WTC11 (cell line): ENCODE results near the gene WASHC1.
"Not testable (repeated sequence)": the region's sequence is repeated elsewhere in the genome, so short reads cannot be mapped to it uniquely, and the experiment has no call there.

Source experiments
- CREM ChIP-seq: sonication (generic); formaldehyde crosslinking; IDR thresholded peaks from 2 replicates; pipeline ENCODE4 v1.8.1; 2022; ENCODE audit warnings: mild to moderate bottlenecking, missing genetic modification reagents, moderate library complexity
- JUN ChIP-seq: sonication (generic); formaldehyde crosslinking; IDR thresholded peaks from 2 replicates; pipeline ENCODE4 v1.8.0; 2023; ENCODE audit warnings: mild to moderate bottlenecking, missing genetic modification reagents
- MXD4 ChIP-seq: fragments of 250-450 bp; sonication (Bioruptor Pico); IDR thresholded peaks from 2 replicates; pipeline ENCODE4 v1.8.0; 2021; ENCODE audit warnings: mild to moderate bottlenecking, moderate library complexity, borderline replicate concordance
- MYBL2 ChIP-seq: sonication (generic); formaldehyde crosslinking; IDR thresholded peaks from 2 replicates; pipeline ENCODE4 v1.8.1; 2023; ENCODE audit warnings: mild to moderate bottlenecking, moderate library complexity, missing genetic modification reagents
- RELA ChIP-seq: sonication (generic); formaldehyde crosslinking; IDR thresholded peaks from 2 replicates; pipeline ENCODE4 v1.8.1; 2022; ENCODE audit warnings: missing genetic modification reagents, mild to moderate bottlenecking, borderline replicate concordance
- TP53 ChIP-seq: sonication (generic); formaldehyde crosslinking; IDR thresholded peaks from 2 replicates; pipeline ENCODE4 v1.8.1; 2023; ENCODE audit warnings: mild to moderate bottlenecking, missing genetic modification reagents
- ZNF138 ChIP-seq: sonication (generic); formaldehyde crosslinking; conservative IDR thresholded peaks from 2 replicates; pipeline ENCODE4 v1.8.1; 2022; ENCODE audit warnings: mild to moderate bottlenecking, moderate library complexity, missing genetic modification reagents
- ZNF263 ChIP-seq: sonication (generic); formaldehyde crosslinking; IDR thresholded peaks from 2 replicates; pipeline ENCODE4 v1.8.1; 2022; ENCODE audit warnings: low read depth, mild to moderate bottlenecking, moderate library complexity, missing genetic modification reagents
- TF ChIP-seq, protein P1 (sequence below): fragments of 200-600 bp; IDR thresholded peaks from 2 replicates; pipeline ENCODE4 v1.8.0; 2022; ENCODE audit warnings: antibody characterized with exemption
- TF ChIP-seq, protein P2 (sequence below): sonication (generic); formaldehyde crosslinking; IDR thresholded peaks from 2 replicates; pipeline ENCODE4 v1.8.1; 2023; ENCODE audit warnings: mild to moderate bottlenecking, moderate library complexity, missing genetic modification reagents
- TF ChIP-seq, protein P3 (sequence below): sonication (generic); formaldehyde crosslinking; IDR thresholded peaks from 2 replicates; pipeline ENCODE4 v1.8.1; 2023; ENCODE audit warnings: mild to moderate bottlenecking, missing genetic modification reagents, borderline replicate concordance
- TF ChIP-seq, protein P4 (sequence below): sonication (generic); formaldehyde crosslinking; IDR thresholded peaks from 2 replicates; pipeline ENCODE4 v1.8.1; 2022; ENCODE audit warnings: low read depth, missing genetic modification reagents, borderline replicate concordance

DNA sequence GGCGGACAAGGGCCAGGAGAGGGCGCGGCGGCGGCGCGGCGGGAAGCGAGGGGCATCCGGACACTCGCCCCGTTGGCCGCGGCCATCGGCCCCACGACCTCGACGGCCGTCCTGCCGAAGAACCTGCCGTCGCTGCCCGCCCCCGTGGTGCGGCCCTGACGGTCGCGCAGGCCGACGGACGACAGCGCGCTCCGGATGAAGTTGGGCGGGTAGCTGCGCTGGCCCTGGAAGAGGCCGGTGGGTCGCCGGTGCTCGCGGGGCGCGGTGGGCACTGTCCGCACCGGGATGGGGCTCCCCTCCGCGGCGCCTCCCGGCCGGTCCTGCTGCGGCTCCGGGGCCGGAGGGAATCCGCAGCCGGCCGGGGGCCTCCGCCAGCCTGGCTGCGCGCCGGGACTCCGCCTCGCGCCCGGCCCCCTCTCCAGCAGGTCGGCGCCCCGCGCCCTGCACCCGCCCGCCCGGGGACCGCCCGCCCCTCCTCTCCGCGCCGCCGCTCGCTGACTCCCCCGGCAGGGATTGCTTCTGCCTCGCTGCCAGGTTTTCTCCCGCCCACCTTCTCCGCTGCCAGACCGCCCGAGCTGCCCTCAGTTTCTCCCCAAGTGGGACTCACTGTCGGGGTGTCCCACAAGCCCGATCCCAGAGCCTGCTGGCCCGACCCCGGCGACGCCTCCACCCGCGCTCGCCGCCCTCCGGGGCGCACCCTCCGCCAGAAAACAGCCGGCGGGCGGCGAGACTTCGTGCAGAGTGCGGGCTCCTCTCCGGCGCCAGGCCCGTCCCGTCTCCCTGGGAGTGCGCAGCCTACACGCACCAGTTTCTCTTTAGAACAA is 44.0 kb upstream of the WASHC1 start:
- TF ChIP-seq, protein P1, sequence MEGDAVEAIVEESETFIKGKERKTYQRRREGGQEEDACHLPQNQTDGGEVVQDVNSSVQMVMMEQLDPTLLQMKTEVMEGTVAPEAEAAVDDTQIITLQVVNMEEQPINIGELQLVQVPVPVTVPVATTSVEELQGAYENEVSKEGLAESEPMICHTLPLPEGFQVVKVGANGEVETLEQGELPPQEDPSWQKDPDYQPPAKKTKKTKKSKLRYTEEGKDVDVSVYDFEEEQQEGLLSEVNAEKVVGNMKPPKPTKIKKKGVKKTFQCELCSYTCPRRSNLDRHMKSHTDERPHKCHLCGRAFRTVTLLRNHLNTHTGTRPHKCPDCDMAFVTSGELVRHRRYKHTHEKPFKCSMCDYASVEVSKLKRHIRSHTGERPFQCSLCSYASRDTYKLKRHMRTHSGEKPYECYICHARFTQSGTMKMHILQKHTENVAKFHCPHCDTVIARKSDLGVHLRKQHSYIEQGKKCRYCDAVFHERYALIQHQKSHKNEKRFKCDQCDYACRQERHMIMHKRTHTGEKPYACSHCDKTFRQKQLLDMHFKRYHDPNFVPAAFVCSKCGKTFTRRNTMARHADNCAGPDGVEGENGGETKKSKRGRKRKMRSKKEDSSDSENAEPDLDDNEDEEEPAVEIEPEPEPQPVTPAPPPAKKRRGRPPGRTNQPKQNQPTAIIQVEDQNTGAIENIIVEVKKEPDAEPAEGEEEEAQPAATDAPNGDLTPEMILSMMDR = not testable (repeated sequence)
- TF ChIP-seq, protein P2, sequence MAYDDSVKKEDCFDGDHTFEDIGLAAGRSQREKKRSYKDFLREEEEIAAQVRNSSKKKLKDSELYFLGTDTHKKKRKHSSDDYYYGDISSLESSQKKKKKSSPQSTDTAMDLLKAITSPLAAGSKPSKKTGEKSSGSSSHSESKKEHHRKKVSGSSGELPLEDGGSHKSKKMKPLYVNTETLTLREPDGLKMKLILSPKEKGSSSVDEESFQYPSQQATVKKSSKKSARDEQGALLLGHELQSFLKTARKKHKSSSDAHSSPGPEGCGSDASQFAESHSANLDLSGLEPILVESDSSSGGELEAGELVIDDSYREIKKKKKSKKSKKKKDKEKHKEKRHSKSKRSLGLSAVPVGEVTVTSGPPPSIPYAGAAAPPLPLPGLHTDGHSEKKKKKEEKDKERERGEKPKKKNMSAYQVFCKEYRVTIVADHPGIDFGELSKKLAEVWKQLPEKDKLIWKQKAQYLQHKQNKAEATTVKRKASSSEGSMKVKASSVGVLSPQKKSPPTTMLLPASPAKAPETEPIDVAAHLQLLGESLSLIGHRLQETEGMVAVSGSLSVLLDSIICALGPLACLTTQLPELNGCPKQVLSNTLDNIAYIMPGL (CRISPR knock-in tag) = not testable (repeated sequence)
- TF ChIP-seq ZNF138 (CRISPR knock-in tag); RELA (CRISPR knock-in tag); MXD4 (CRISPR knock-in tag); MYBL2 (CRISPR knock-in tag); CREM (CRISPR knock-in tag); ZNF263; JUN (CRISPR knock-in tag); TP53 (CRISPR knock-in tag): not testable (repeated sequence)
- TF ChIP-seq, protein P3, sequence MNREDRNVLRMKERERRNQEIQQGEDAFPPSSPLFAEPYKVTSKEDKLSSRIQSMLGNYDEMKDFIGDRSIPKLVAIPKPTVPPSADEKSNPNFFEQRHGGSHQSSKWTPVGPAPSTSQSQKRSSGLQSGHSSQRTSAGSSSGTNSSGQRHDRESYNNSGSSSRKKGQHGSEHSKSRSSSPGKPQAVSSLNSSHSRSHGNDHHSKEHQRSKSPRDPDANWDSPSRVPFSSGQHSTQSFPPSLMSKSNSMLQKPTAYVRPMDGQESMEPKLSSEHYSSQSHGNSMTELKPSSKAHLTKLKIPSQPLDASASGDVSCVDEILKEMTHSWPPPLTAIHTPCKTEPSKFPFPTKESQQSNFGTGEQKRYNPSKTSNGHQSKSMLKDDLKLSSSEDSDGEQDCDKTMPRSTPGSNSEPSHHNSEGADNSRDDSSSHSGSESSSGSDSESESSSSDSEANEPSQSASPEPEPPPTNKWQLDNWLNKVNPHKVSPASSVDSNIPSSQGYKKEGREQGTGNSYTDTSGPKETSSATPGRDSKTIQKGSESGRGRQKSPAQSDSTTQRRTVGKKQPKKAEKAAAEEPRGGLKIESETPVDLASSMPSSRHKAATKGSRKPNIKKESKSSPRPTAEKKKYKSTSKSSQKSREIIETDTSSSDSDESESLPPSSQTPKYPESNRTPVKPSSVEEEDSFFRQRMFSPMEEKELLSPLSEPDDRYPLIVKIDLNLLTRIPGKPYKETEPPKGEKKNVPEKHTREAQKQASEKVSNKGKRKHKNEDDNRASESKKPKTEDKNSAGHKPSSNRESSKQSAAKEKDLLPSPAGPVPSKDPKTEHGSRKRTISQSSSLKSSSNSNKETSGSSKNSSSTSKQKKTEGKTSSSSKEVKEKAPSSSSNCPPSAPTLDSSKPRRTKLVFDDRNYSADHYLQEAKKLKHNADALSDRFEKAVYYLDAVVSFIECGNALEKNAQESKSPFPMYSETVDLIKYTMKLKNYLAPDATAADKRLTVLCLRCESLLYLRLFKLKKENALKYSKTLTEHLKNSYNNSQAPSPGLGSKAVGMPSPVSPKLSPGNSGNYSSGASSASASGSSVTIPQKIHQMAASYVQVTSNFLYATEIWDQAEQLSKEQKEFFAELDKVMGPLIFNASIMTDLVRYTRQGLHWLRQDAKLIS (CRISPR knock-in tag) = not testable (repeated sequence)
- TF ChIP-seq, protein P4, sequence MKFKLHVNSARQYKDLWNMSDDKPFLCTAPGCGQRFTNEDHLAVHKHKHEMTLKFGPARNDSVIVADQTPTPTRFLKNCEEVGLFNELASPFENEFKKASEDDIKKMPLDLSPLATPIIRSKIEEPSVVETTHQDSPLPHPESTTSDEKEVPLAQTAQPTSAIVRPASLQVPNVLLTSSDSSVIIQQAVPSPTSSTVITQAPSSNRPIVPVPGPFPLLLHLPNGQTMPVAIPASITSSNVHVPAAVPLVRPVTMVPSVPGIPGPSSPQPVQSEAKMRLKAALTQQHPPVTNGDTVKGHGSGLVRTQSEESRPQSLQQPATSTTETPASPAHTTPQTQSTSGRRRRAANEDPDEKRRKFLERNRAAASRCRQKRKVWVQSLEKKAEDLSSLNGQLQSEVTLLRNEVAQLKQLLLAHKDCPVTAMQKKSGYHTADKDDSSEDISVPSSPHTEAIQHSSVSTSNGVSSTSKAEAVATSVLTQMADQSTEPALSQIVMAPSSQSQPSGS (CRISPR knock-in tag) = not testable (repeated sequence)
